ENCODE measurements around the gene ASCL1. TPM values are rescaled to one million over a fixed set of nuclear protein-coding genes. Genes with fewer than 3 reads are reported as not detected.

Gene ASCL1
- total RNA-seq, 3 donors from 2014 or later (not counting 1 experiment from before 2014, with no cell fraction given): not detected

DNA sequence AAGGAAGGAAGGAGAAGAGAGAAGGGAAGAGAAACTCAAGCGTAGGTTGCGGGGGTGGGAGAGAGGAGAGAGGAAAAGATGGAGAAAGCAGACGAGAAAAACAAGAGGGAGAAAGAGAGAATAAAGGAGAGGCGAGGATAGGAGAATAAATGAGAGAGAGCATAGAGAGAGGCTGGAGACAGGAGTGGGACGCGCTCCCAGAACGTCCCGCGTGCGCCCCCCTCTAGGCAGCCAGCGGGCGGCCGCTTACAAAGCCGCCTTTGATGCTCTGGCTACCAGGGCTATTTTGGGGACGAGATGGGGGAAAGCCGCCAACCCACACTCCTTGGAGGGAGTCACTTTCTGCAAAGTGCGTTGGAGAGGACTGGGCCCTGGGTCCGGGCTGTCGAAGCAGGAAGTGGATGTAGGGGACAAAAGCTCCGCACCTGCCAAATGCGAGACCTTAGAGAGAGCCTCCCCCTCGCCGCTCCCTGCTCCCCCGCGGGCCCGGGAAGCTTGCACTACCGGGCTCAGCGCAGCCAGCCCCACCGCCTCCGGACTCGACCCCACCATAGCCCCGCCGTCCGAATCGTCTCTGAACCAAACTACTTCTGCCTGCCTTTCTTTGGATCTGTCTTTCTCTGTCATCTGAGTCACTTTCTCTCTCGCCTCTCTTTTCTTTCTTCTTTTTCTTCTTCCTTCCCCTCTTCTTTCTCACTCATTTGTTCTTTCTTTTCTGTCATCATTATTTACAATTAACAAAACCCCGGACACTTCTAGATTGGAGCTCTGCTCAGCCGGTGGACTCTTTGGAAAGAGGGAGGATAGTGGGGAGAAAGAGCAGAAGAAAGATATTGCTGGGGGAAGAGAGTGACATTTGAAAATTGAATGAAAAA is 8.0 kb downstream of the ASCL1 start:
- TF ChIP-seq, protein P1, sequence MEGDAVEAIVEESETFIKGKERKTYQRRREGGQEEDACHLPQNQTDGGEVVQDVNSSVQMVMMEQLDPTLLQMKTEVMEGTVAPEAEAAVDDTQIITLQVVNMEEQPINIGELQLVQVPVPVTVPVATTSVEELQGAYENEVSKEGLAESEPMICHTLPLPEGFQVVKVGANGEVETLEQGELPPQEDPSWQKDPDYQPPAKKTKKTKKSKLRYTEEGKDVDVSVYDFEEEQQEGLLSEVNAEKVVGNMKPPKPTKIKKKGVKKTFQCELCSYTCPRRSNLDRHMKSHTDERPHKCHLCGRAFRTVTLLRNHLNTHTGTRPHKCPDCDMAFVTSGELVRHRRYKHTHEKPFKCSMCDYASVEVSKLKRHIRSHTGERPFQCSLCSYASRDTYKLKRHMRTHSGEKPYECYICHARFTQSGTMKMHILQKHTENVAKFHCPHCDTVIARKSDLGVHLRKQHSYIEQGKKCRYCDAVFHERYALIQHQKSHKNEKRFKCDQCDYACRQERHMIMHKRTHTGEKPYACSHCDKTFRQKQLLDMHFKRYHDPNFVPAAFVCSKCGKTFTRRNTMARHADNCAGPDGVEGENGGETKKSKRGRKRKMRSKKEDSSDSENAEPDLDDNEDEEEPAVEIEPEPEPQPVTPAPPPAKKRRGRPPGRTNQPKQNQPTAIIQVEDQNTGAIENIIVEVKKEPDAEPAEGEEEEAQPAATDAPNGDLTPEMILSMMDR (IDR thresholded peaks at IDR 0.05): no peak
- ATAC-seq (no peak), DNase-seq (no peak)
- H3K4me1 Mint-ChIP-seq: no peaks in the 10 kb centered on the region
- intact Hi-C loops (cut with micrococcal nuclease): no loop called here
- H3K27ac Mint-ChIP-seq: no peak overlapping the region
- H3K4me3 Mint-ChIP-seq: no peak overlapping the region
- no peak overlapping the region for H3K27ac ChIP-seq (ENCODE audit: low read length)
- H3K27me3 ChIP-seq (ENCODE audit: control insufficient read depth, insufficient read depth, low read length): peaks cover 37% of the 10 kb centered on the region
- peaks cover 56 to 69% of the 10 kb centered on the region in 2 donors for H3K27me3 Mint-ChIP-seq (ENCODE audit: low read depth in 2 of 2)
- no peaks in the 10 kb centered on the region for H3K36me3 ChIP-seq (ENCODE audit: control insufficient read depth, insufficient read depth, low read length)
- no peak overlapping the region for H3K4me3 ChIP-seq (ENCODE audit: low read length)
- peaks cover 5 to 6% of the 10 kb centered on the region in 2 donors for H3K9me3 Mint-ChIP-seq
- WGBS (ENCODE audit: insufficient coverage): 5% methylated on average over 37 of the region's 38 CpGs
- no peaks in the 10 kb centered on the region for H3K36me3 Mint-ChIP-seq
- no peaks in the 10 kb centered on the region for H3K4me1 ChIP-seq (ENCODE audit: control insufficient read depth, insufficient read depth, low read length)
- H3K9me3 ChIP-seq (ENCODE audit: control insufficient read depth, insufficient read depth, low read length): peaks cover 3% of the 10 kb centered on the region

DNA sequence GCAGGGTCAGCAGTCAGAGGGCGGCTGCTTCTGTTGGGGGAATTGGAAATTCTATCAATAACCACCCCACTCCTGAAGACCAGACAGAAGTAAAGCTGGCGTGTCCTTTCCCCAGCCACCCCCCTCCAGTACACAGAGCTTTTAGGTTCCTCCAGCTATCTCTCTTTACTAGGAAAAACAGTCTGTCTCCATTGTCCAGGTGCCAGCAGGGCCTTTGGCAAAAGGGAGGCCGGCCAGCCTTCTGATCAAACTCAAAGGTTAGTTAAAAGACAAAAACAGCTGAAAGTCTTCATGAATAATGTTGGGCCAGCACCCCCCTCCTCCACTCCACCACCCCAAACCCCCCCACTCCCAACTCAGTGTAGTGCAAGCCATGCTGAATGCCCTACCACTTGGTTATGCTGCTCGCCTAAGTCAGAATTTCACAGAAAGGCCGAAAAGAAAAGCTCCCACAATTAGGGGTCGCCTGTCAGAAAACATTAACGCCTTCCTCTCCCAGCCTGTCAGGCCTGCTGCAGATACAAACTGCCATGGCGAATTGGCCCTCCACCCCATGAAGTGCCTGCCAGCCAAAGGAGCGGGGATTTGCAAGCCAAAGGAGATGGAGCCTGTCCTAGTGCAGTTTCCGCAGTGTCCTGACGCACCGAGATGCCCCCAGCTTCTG is 8.9 kb downstream of the ASCL1 start:
- Histone ChIP-seq H3K36me3 (ENCODE audit: control insufficient read depth, insufficient read depth, low read length) (no peaks in the 10 kb centered on the region), H3K27ac (ENCODE audit: low read length) (no peak overlapping the region), H3K27me3 (ENCODE audit: control insufficient read depth, insufficient read depth, low read length) (peaks cover 36% of the 10 kb centered on the region), H3K4me3 (ENCODE audit: low read length) (no peak overlapping the region), H3K9me3 (ENCODE audit: control insufficient read depth, insufficient read depth, low read length) (peaks cover 3% of the 10 kb centered on the region), H3K4me1 (ENCODE audit: control insufficient read depth, insufficient read depth, low read length) (no peaks in the 10 kb centered on the region)
- no peak overlapping the region for H3K4me3 Mint-ChIP-seq
- intact Hi-C loops (cut with micrococcal nuclease): no loop called here
- no peaks in the 10 kb centered on the region for H3K4me1 Mint-ChIP-seq
- DNase-seq: no peak
- no peak for ATAC-seq
- H3K27me3 Mint-ChIP-seq (ENCODE audit: low read depth in 2 of 2): peaks cover 48 to 61% of the 10 kb centered on the region in 2 donors
- no peak overlapping the region for H3K27ac Mint-ChIP-seq
- 22% methylated on average over 12 of the region's 12 CpGs for WGBS (ENCODE audit: insufficient coverage)
- H3K36me3 Mint-ChIP-seq: no peaks in the 10 kb centered on the region
- TF ChIP-seq, protein P1 (IDR thresholded peaks at IDR 0.05): no peak
- H3K9me3 Mint-ChIP-seq: peaks cover 5 to 6% of the 10 kb centered on the region in 2 donors

DNA sequence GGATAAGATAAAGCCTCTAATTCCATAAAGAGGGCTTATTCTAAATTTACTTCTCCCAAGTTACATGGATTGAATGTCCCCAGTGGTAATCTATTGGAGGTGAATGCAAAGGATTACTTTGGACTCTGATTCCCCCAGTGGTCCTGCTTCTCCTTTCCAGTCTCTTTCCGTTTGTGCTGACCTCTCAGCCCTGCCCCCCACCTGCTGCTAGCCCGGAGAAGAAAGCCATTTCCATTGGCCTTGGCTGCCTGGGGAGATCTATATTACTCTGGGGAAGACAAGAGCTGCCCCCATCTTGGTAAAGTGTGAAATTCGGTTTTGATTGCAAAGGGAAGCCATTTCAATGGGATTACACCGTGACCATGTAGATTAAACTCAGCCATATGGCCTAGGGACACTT is 13.3 kb downstream of the ASCL1 start:
- H3K27me3 Mint-ChIP-seq (ENCODE audit: low read depth in 2 of 2): peaks cover 10 to 16% of the 10 kb centered on the region in 2 donors
- no peak for DNase-seq
- peaks cover 2 to 3% of the 10 kb centered on the region in 2 donors for H3K9me3 Mint-ChIP-seq
- H3K27me3 ChIP-seq (ENCODE audit: control insufficient read depth, insufficient read depth, low read length): peaks cover 1% of the 10 kb centered on the region
- no peaks in the 10 kb centered on the region for H3K4me1 Mint-ChIP-seq
- no peaks in the 10 kb centered on the region for H3K4me1 ChIP-seq (ENCODE audit: control insufficient read depth, insufficient read depth, low read length)
- H3K4me3 Mint-ChIP-seq: no peak overlapping the region
- H3K27ac Mint-ChIP-seq: no peak overlapping the region
- no peaks in the 10 kb centered on the region for H3K36me3 ChIP-seq (ENCODE audit: control insufficient read depth, insufficient read depth, low read length)
- H3K9me3 ChIP-seq (ENCODE audit: control insufficient read depth, insufficient read depth, low read length): no peaks in the 10 kb centered on the region
- H3K4me3 ChIP-seq (ENCODE audit: low read length): no peak overlapping the region
- WGBS (ENCODE audit: insufficient coverage): 10% methylated on average over 4 of the region's 4 CpGs
- no peak for ATAC-seq
- no peaks in the 10 kb centered on the region for H3K36me3 Mint-ChIP-seq
- H3K27ac ChIP-seq (ENCODE audit: low read length): no peak overlapping the region
- intact Hi-C loops (cut with micrococcal nuclease): no loop called here
- TF ChIP-seq, protein P1 (IDR thresholded peaks at IDR 0.05): no peak
